Fibroblast of the aortic adventitia (primary cell): ENCODE measurements around the gene ZNF593OS. TPM values are rescaled to one million over a fixed set of nuclear protein-coding genes. Genes with fewer than 3 reads are reported as not detected.

Source experiments
- DNase-seq: peaks from one replicate; pipeline ENCODE4 v3.0.0-alpha.2; 2010; ENCODE audit warnings: low read depth
- H3K4me3 ChIP-seq: 2 replicates; pipeline ENCODE4 v1.5.1; 2011; ENCODE audit warnings: low read depth, mild to moderate bottlenecking, control low read depth, low read length, moderate library complexity
- total RNA-seq: library from RNA; depleted of rRNA; stranded (reverse); fragments of >200 nt; gene quantifications from 2 replicates; pipeline ENCODE4 v1.2.3, GENCODE V29; 2012; ENCODE audit warnings: low replicate concordance
- TF ChIP-seq, protein P1 (sequence below): IDR thresholded peaks from 2 replicates; pipeline ENCODE4 v1.5.1; 2011; ENCODE audit warnings: mild to moderate bottlenecking, low read length, control low read depth, inconsistent platforms; ENCODE audit not compliant: insufficient read depth

ZNF593OS gene
- total RNA-seq, 1 donor = not detected

DNA sequence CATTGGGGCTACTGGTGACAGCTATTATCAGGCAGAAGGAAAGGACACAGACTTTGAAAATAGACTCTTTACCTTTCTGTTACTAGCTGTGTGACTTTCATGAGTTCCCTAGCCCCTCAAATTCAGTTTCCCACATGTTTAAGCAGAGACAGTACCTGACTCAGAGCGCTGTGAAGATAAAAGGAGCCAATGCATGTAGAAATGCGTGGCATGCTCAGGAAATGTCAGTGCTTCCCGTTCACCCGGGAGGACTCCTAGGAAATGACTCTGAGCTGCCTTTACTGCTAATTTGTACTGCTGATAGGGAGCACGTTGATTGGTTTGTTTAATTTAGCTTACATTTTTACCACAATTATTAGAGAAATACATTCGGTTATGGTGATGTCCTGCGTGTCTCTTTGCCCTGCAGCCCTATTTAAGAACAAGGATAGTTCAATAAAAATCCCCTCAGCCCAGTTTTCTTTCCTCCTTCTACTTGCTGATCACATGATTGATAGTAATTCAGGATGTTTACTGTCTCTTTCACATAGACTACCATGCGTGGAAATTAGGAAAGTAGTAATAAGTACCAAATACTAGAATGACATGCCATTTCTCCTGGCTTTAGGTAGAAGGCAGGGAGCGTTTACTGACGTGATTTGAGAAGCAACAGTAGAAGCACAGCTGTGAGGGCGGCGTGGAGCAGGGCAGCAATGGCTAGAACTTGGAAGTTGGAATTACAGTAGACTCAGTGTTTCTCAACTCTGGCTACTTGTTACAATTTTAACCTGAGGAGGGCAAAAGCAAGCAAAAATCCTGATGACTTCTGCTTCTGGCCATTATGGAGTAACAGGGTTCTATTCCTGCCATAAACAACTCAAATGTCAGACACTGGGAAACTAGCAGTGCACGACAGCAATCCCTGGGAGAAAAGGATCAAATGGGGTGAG is 44.1 kb downstream of the ZNF593OS start:
- H3K4me3 ChIP-seq = no peak overlapping the region
- DNase-seq = no peak
- TF ChIP-seq, protein P1, sequence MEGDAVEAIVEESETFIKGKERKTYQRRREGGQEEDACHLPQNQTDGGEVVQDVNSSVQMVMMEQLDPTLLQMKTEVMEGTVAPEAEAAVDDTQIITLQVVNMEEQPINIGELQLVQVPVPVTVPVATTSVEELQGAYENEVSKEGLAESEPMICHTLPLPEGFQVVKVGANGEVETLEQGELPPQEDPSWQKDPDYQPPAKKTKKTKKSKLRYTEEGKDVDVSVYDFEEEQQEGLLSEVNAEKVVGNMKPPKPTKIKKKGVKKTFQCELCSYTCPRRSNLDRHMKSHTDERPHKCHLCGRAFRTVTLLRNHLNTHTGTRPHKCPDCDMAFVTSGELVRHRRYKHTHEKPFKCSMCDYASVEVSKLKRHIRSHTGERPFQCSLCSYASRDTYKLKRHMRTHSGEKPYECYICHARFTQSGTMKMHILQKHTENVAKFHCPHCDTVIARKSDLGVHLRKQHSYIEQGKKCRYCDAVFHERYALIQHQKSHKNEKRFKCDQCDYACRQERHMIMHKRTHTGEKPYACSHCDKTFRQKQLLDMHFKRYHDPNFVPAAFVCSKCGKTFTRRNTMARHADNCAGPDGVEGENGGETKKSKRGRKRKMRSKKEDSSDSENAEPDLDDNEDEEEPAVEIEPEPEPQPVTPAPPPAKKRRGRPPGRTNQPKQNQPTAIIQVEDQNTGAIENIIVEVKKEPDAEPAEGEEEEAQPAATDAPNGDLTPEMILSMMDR = no peak

GRCh38 chr1:26126321-26127084 is 45.1 kb downstream of the ZNF593OS start:
- peak; percentile 43 for DNase-seq
- TF ChIP-seq, protein P1 = no peak
- no peak overlapping the region for H3K4me3 ChIP-seq

DNA sequence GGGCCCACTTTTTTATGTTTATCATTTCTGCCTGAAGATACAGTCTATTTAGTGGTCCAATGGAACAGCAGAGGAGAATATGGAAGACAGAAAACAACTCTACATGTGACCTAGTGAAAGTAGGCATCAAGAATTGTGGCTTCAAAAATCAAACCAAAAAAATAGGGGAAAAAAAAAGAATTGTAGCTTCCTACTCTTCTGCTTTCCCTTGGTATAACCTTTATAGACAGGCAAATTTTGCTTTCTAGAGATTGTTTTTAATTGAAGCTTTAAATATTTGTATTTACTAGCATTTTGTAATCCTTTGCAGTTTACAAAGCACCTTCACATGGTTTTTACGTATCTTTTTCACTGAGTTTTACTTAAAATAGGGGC is 45.7 kb downstream of the ZNF593OS start:
- no peak overlapping the region for H3K4me3 ChIP-seq
- no peak for DNase-seq
- TF ChIP-seq, protein P1 = no peak

GRCh38 chr1:26125382-26125781 is 46.2 kb downstream of the ZNF593OS start:
- TF ChIP-seq, protein P1 = no peak
- DNase-seq = no peak
- no peak overlapping the region for H3K4me3 ChIP-seq

DNA sequence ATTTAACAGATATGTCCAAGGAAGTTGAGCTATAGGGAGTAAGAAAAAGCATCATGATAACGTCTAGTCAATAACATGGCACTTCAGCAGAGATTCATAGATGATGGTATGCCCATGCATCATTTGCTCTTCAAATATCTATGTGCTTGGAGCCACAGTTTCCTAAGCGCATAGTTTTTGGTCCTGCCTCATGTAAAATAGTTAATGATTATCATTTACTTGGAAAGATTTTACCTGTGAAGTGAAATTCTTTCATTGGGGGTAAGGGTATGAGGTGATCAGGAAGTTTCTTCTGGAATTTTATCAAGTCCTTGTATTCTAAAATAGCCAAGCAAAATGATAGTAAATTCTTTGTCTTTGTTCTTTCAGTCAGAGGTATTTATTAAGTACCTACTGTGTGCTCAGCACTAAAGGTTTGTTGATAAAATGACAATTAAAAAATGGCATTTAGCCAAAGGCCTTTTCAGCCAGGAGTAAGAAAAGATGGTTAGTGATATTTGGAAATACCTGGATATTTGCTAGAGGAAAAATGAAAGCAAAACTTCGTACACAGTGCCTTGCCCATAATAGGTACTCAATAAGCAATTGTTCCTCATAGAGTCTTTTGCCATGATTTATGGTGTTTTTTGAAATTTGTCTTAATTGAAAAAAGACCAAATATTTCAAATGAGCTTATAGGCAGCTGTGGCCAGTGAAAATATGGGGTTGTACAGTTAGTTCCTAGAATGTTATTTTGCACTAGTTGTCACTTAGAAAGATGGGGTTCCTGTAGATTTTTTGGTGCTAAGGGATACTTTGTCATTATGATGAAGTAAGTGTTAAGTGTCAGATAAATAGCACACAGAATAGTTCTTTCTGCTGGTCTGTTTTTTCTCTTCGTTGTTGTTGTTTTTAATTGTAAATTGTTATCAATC is 47.0 kb downstream of the ZNF593OS start:
- H3K4me3 ChIP-seq = no peak overlapping the region
- TF ChIP-seq, protein P1 = no peak
- no peak for DNase-seq
